Sigmoid colon (tissue), 7 donors: ENCODE data around the gene MPC1. TPM values are rescaled to one million over a fixed set of nuclear protein-coding genes. Genes with fewer than 3 reads are reported as not detected.
"Not testable (repeated sequence)": the region's sequence is repeated elsewhere in the genome, so short reads cannot be mapped to it uniquely, and the experiment has no call there.

Source experiments
- DNase-seq: peaks from one replicate; pipeline ENCODE4 v3.0.0-alpha.2; 2019
- H3K27ac ChIP-seq, 4 donors: fragments of 200-600 bp; sonication (generic); one replicate each; pipeline ENCODE4 v1.5.1; 2016 to 2019; ENCODE audit warnings: mild to moderate bottlenecking in 1 of 4
- H3K27me3 ChIP-seq, 3 donors: fragments of 200-600 bp; sonication (generic); one replicate each; pipeline ENCODE4 v1.5.1; 2019; ENCODE audit warnings: mild to moderate bottlenecking in 1 of 3
- H3K36me3 ChIP-seq, 4 donors: fragments of 200-600 bp; sonication (generic); one replicate each; pipeline ENCODE4 v1.5.1; 2016 to 2019
- H3K4me1 ChIP-seq, 4 donors: fragments of 200-600 bp; sonication (generic); one replicate each; pipeline ENCODE4 v1.5.1; 2017 to 2019
- H3K4me3 ChIP-seq, 4 donors: fragments of 200-600 bp; sonication (generic); one replicate each; pipeline ENCODE4 v1.5.1; 2017 to 2019; ENCODE audit warnings: mild to moderate bottlenecking in 2 of 4, moderate library complexity in 1 of 4
- H3K9me3 ChIP-seq, 4 donors: fragments of 200-600 bp in 3 of 4; sonication (generic) in 3 of 4; one replicate each; pipeline versions ENCODE4 v1.5.1 to v1.6.1; 2013 to 2019
- EP300 ChIP-seq, 4 donors: sonication (generic); formaldehyde crosslinking; IDR thresholded peaks; one replicate each; pipeline ENCODE4 v1.6.1; 2017; ENCODE audit warnings: antibody characterized with exemption in 4 of 4
- POLR2A ChIP-seq, 2 donors: fragments of 450-650 bp; IDR thresholded peaks; one replicate each; pipeline ENCODE4 v1.6.1; 2016; ENCODE audit warnings: antibody characterized with exemption in 2 of 2, mild to moderate bottlenecking in 2 of 2, moderate library complexity in 2 of 2
- POLR2AphosphoS5 ChIP-seq, 4 donors: sonication (generic); formaldehyde crosslinking; IDR thresholded peaks; one replicate each; pipeline ENCODE4 v1.6.1; 2017; ENCODE audit warnings: antibody characterized with exemption in 4 of 4
- WGBS, 2 donors: extraction: QIAGEN DNeasy Blood & Tissue Kit; methylation state at CpG; one replicate each; pipeline ENCODE4 v1.1.7; 2013; 5-methylcytosine and 5-hydroxymethylcytosine counted together
- intact Hi-C: fragments of 100-400 bp; cut with DNase I; formaldehyde crosslinking; loops from one replicate; pipeline ENCODE4 v1.15.1; 2023
- polyA plus RNA-seq, 3 donors: library from polyadenylated mRNA; stranded (reverse); fragments of 200-250 nt; gene quantifications; one replicate each; pipeline ENCODE4 v1.2.3, GENCODE V29; 2013
- total RNA-seq, 4 donors: library from RNA; depleted of rRNA; stranded (reverse); fragments of >200 nt; gene quantifications; one replicate each; pipeline ENCODE4 v1.1.0, GENCODE V29; 2016
- TF ChIP-seq, protein P1 (sequence below), 4 experiments: fragments of 450-650 bp in 3 of 4; fragments of 200-600 bp in 1 of 4; IDR thresholded peaks; one replicate each; pipeline ENCODE4 v1.5.1; 2016 to 2019; ENCODE audit warnings: antibody characterized with exemption in 4 of 4, mild to moderate bottlenecking in 3 of 4, moderate library complexity in 2 of 4
- donor health status: healthy with polysubstance abuse.
- donor health status: Bipolar disorder and iron deficiency.
- donor health status: healthy.

MPC1 gene
- total and polyA plus RNA-seq, 7 donors: 52.9 to 310 (median 82.0) TPM

GRCh38 chr6:166389119-166389518, 6.4 kb upstream of the MPC1 start:
- Histone ChIP-seq H3K4me1 (peaks cover 0 to 3% (median 2%) of the 10 kb centered on the region in 4 donors), H3K27me3 (no peaks in the 10 kb centered on the region), H3K4me3 (no peak overlapping the region), H3K36me3 (no peaks in the 10 kb centered on the region), H3K27ac (no peak overlapping the region), H3K9me3 (no peaks in the 10 kb centered on the region)
- 48 to 59% methylated on average over 3 of the region's 3 CpGs for WGBS, 2 donors
- intact Hi-C loops: loop anchor here (10.0 kb wide), 1 partner anchor 384 kb away; no protein-coding TSS in a partner anchor
- TF ChIP-seq EP300 (IDR thresholded peaks at IDR 0.05): no peak
- no peak for TF ChIP-seq POLR2A (IDR thresholded peaks at IDR 0.05)
- TF ChIP-seq, protein P1, sequence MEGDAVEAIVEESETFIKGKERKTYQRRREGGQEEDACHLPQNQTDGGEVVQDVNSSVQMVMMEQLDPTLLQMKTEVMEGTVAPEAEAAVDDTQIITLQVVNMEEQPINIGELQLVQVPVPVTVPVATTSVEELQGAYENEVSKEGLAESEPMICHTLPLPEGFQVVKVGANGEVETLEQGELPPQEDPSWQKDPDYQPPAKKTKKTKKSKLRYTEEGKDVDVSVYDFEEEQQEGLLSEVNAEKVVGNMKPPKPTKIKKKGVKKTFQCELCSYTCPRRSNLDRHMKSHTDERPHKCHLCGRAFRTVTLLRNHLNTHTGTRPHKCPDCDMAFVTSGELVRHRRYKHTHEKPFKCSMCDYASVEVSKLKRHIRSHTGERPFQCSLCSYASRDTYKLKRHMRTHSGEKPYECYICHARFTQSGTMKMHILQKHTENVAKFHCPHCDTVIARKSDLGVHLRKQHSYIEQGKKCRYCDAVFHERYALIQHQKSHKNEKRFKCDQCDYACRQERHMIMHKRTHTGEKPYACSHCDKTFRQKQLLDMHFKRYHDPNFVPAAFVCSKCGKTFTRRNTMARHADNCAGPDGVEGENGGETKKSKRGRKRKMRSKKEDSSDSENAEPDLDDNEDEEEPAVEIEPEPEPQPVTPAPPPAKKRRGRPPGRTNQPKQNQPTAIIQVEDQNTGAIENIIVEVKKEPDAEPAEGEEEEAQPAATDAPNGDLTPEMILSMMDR (IDR thresholded peaks at IDR 0.05): no peak
- no peak for TF ChIP-seq POLR2AphosphoS5 (IDR thresholded peaks at IDR 0.05)
- no peak for DNase-seq

DNA sequence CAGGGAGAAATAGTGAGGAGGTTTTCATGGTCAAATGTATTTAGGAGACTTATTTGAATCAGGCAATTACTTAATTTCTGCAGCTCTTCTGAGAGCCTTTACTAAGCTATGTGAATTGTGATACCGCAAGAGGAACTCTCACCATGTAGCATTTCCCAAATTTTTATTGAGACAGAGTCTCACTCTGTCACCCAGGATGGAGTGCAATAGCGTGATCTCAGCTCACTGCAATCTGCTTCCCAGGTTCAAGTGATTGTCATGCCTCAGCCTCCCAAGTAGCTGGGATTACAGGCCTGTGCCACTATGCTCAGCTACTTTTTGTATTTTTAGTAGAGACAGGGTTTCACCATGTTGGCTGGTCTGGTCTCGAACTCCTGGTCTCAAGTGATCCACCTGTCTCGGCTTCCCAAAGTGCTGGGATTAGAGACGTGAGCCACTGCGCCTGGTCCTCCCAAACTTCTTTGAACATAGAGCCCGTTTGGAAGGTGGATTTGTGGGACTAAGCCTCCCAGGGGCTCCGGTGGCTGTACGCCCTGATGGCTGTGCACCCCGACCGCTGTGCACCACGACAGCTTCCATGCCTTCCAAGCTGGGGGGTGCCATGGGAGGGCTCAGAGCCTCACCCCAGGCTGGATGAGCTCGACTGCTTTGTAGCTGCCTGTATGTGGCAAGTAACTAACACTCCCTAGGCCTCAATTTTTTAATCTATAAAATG, 5.7 kb upstream of the MPC1 start:
- H3K4me1 ChIP-seq: peaks cover 0 to 7% (median 6%) of the 10 kb centered on the region in 4 donors
- WGBS, 2 donors: 87 to 93% methylated on average over 13 of the region's 13 CpGs
- H3K27me3 ChIP-seq: no peaks in the 10 kb centered on the region
- no peaks in the 10 kb centered on the region for H3K9me3 ChIP-seq
- TF ChIP-seq POLR2AphosphoS5 (IDR thresholded peaks at IDR 0.05) (no peak), POLR2A (IDR thresholded peaks at IDR 0.05) (no peak), EP300 (IDR thresholded peaks at IDR 0.05) (no peak)
- TF ChIP-seq, protein P1 (IDR thresholded peaks at IDR 0.05): no peak
- no peak overlapping the region for H3K4me3 ChIP-seq
- intact Hi-C loops: loop anchor here (10.0 kb wide), 1 partner anchor 384 kb away; no protein-coding TSS in a partner anchor
- H3K36me3 ChIP-seq: no peaks in the 10 kb centered on the region
- H3K27ac ChIP-seq: no peak overlapping the region
- no peak for DNase-seq

- intact Hi-C loops: loop anchor here (10.0 kb wide), 1 partner anchor 383 kb away; no protein-coding TSS in a partner anchor
- TF ChIP-seq POLR2A (IDR thresholded peaks at IDR 0.05) (no peak), EP300 (IDR thresholded peaks at IDR 0.05) (no peak), POLR2AphosphoS5 (IDR thresholded peaks at IDR 0.05) (no peak)
- TF ChIP-seq, protein P1 (IDR thresholded peaks at IDR 0.05): no peak
- 59 to 75% methylated on average over 5 of the region's 5 CpGs for WGBS, 2 donors
Measured at GRCh38 chr6:166387642-166388289, 5.0 kb upstream of the MPC1 start.

DNA sequence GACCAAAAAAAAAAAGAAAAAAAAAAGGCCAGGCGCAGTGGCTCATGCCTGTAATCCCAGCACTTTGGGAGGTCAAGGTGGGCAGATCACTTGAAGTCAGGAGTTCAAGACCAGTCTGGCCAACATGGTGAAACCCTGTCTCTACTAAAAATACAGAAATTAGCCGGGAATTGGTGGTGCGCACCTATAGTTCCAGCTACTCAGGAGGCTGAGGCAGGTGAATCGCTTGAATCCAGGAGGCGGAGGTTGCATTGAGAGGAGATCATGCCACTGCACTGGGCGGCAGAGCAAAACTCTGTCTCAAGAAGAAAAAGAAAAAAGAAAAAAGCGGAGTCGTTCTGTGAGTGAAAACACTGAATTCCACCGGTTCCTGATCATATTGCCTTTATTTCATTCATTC, 4.4 kb upstream of the MPC1 start:
- 93 to 95% methylated on average over 9 of the region's 9 CpGs for WGBS, 2 donors
- intact Hi-C loops: loop anchor here (10.0 kb wide), 1 partner anchor 382 kb away; no protein-coding TSS in a partner anchor

More at GRCh38 chr6:166387642-166388289, 5.0 kb upstream of the MPC1 start:
- Histone ChIP-seq H3K4me3 (no peak overlapping the region), H3K4me1 (peaks cover 0 to 7% (median 6%) of the 10 kb centered on the region in 4 donors), H3K27ac (no peak overlapping the region), H3K36me3 (no peaks in the 10 kb centered on the region), H3K9me3 (no peaks in the 10 kb centered on the region), H3K27me3 (no peaks in the 10 kb centered on the region)
- DNase-seq: no peak

GRCh38 chr6:166386111-166386510, 3.4 kb upstream of the MPC1 start:
- 97% methylated on average over 9 of the region's 9 CpGs for WGBS, 2 donors
- H3K4me3 ChIP-seq: no peak overlapping the region
- peaks cover 0 to 11% (median 10%) of the 10 kb centered on the region in 4 donors for H3K4me1 ChIP-seq
- no peak overlapping the region for H3K27ac ChIP-seq
- TF ChIP-seq EP300 (IDR thresholded peaks at IDR 0.05) (no peak), POLR2A (IDR thresholded peaks at IDR 0.05) (no peak), POLR2AphosphoS5 (IDR thresholded peaks at IDR 0.05) (no peak)
- TF ChIP-seq, protein P1 (IDR thresholded peaks at IDR 0.05): no peak
- intact Hi-C loops: loop anchor here (10.0 kb wide), 1 partner anchor 381 kb away; no protein-coding TSS in a partner anchor
- H3K27me3 ChIP-seq: no peaks in the 10 kb centered on the region
- H3K9me3 ChIP-seq: no peaks in the 10 kb centered on the region
- DNase-seq: no peak
- no peaks in the 10 kb centered on the region for H3K36me3 ChIP-seq

More for the DNA sequence above, 4.4 kb upstream of the MPC1 start:
- not testable (repeated sequence) for H3K4me3 ChIP-seq, H3K27me3 ChIP-seq, H3K9me3 ChIP-seq, H3K27ac ChIP-seq, H3K4me1 ChIP-seq, H3K36me3 ChIP-seq, DNase-seq
